Measurements from ENCODE around the gene PER1. TPM values are rescaled to one million over a fixed set of nuclear protein-coding genes. Genes with fewer than 3 reads are reported as not detected.

The PER1 gene
- total and polyA plus RNA-seq, 9 of the 15 experiments (the other 6 are each of a cell fraction or from before 2014, with no cell fraction given): 0.13 to 26.0 (median 3.4) TPM

- H3K9ac ChIP-seq (ENCODE audit: insufficient read depth in 1 of 2, low read depth in 2 of 2, low read length in 2 of 2): peak overlapping the region; percentile 44 to 92
- H3K79me2 ChIP-seq (ENCODE audit: control insufficient read depth, insufficient read depth, low read length): no peaks in the 10 kb centered on the region
- no peaks in the 10 kb centered on the region for H3K9me1 ChIP-seq (ENCODE audit: control insufficient read depth, insufficient read depth, low read length)
- FAIRE-seq (no peak), DNase-seq (ENCODE audit: extremely low read depth in 1 of 4, low spot score in 3 of 4) (peak; percentile 39 to 57 (median 47)), ATAC-seq (peak; percentile 4; the same call in 1 of the 3 replicates)
- no peaks in the 10 kb centered on the region for H3K9me3 ChIP-seq (replicated peaks; ENCODE audit: control insufficient read depth, insufficient read depth, low read depth, low read length)
- no TSS peak for BruUV-seq (replicated peaks)
- H3K4me1 ChIP-seq (replicated peaks in 1 of 2; ENCODE audit: control insufficient read depth in 2 of 2, insufficient read depth in 2 of 2, low read length in 2 of 2): peaks cover 22 to 66% of the 10 kb centered on the region in 2 experiments
- in situ Hi-C loops (cut with MboI) (no loop called here), intact Hi-C loops (cut with micrococcal nuclease) (loop anchor here (10.0 kb wide), 1 partner anchor 291 kb away; the partner anchor contains the start of gene KDM6B)
- 0 out of 3 replicates have a peak overlapping the region, but pooled peaks have one; percentile 21 for H3K27ac ChIP-seq (ENCODE audit: extremely low read depth, low read depth, low read length)
- 2% methylated on average over 18 of the region's 35 CpGs for WGBS (ENCODE audit: insufficient coverage, low coverage, missing lambda C conversion rate)
- 0 out of 5 replicates have a peak, but pooled peaks cover 0 to 9% of the 10 kb centered on the region in 2 experiments for H3K27me3 ChIP-seq (ENCODE audit: control insufficient read depth in 2 of 2, insufficient read depth in 2 of 2, low read length in 2 of 2)
- CTCF ChIA-PET (ENCODE audit: low intra/inter-chr PET ratio): no interaction called here
- H3K4me3 ChIP-seq: peak overlapping the region; percentile 73
- H3K4me2 ChIP-seq (ENCODE audit: insufficient read depth, low read length): peak overlapping the region; percentile 87
- POLR2A ChIA-PET: interaction anchor here (0.8 to 1.7 kb wide), 4 partner anchors 9 to 47 kb away, joined by 4 to 10 read pairs (median 4); partner anchors contain the start of gene ALOX12B
- no peaks in the 10 kb centered on the region for H3K36me3 ChIP-seq (ENCODE audit: control insufficient read depth, insufficient read depth, low read length)
- no peaks in the 10 kb centered on the region; the same call in 1 of the 2 replicates for H4K20me1 ChIP-seq (replicated peaks; ENCODE audit: control insufficient read depth, insufficient read depth, low read length)
- peak overlapping the region; percentile 82 for H2AFZ ChIP-seq (ENCODE audit: low read depth, low read length)
- no peak for TF ChIP-seq ZNF551 (CRISPR knock-in tag; IDR thresholded peaks at IDR 0.05)
- TF ChIP-seq PHTF2 (CRISPR knock-in tag; IDR thresholded peaks at IDR 0.05): no peak
- TF ChIP-seq, protein P1, sequence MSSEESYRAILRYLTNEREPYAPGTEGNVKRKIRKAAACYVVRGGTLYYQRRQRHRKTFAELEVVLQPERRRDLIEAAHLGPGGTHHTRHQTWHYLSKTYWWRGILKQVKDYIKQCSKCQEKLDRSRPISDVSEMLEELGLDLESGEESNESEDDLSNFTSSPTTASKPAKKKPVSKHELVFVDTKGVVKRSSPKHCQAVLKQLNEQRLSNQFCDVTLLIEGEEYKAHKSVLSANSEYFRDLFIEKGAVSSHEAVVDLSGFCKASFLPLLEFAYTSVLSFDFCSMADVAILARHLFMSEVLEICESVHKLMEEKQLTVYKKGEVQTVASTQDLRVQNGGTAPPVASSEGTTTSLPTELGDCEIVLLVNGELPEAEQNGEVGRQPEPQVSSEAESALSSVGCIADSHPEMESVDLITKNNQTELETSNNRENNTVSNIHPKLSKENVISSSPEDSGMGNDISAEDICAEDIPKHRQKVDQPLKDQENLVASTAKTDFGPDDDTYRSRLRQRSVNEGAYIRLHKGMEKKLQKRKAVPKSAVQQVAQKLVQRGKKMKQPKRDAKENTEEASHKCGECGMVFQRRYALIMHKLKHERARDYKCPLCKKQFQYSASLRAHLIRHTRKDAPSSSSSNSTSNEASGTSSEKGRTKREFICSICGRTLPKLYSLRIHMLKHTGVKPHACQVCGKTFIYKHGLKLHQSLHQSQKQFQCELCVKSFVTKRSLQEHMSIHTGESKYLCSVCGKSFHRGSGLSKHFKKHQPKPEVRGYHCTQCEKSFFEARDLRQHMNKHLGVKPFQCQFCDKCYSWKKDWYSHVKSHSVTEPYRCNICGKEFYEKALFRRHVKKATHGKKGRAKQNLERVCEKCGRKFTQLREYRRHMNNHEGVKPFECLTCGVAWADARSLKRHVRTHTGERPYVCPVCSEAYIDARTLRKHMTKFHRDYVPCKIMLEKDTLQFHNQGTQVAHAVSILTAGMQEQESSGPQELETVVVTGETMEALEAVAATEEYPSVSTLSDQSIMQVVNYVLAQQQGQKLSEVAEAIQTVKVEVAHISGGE (CRISPR knock-in tag; IDR thresholded peaks at IDR 0.05): 0 out of 6 replicates have a peak, but pooled peaks of 1 of the 3 experiments have one; percentile 0
- TF ChIP-seq DACH1 (IDR thresholded peaks at IDR 0.05; ENCODE audit: partially characterized antibody): no peak
- TF ChIP-seq NELFE (IDR thresholded peaks at IDR 0.05; ENCODE audit: insufficient read depth, insufficient read length): no peak
- TF ChIP-seq, protein P2, sequence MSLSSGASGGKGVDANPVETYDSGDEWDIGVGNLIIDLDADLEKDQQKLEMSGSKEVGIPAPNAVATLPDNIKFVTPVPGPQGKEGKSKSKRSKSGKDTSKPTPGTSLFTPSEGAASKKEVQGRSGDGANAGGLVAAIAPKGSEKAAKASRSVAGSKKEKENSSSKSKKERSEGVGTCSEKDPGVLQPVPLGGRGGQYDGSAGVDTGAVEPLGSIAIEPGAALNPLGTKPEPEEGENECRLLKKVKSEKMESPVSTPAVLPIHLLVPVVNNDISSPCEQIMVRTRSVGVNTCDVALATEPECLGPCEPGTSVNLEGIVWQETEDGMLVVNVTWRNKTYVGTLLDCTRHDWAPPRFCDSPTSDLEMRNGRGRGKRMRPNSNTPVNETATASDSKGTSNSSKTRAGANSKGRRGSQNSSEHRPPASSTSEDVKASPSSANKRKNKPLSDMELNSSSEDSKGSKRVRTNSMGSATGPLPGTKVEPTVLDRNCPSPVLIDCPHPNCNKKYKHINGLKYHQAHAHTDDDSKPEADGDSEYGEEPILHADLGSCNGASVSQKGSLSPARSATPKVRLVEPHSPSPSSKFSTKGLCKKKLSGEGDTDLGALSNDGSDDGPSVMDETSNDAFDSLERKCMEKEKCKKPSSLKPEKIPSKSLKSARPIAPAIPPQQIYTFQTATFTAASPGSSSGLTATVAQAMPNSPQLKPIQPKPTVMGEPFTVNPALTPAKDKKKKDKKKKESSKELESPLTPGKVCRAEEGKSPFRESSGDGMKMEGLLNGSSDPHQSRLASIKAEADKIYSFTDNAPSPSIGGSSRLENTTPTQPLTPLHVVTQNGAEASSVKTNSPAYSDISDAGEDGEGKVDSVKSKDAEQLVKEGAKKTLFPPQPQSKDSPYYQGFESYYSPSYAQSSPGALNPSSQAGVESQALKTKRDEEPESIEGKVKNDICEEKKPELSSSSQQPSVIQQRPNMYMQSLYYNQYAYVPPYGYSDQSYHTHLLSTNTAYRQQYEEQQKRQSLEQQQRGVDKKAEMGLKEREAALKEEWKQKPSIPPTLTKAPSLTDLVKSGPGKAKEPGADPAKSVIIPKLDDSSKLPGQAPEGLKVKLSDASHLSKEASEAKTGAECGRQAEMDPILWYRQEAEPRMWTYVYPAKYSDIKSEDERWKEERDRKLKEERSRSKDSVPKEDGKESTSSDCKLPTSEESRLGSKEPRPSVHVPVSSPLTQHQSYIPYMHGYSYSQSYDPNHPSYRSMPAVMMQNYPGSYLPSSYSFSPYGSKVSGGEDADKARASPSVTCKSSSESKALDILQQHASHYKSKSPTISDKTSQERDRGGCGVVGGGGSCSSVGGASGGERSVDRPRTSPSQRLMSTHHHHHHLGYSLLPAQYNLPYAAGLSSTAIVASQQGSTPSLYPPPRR (CRISPR knock-in tag; IDR thresholded peaks at IDR 0.05; ENCODE audit: borderline replicate concordance): no peak
- no peak for TF ChIP-seq FOXJ2 (tag; IDR thresholded peaks at IDR 0.05)
- no peak for TF ChIP-seq THAP12 (CRISPR knock-in tag; IDR thresholded peaks at IDR 0.05)
- no peak for TF ChIP-seq U2AF1 (optimal IDR thresholded peaks at IDR 0.05; ENCODE audit: low read depth, low read length)
- TF ChIP-seq BDP1 (IDR thresholded peaks at IDR 0.05; ENCODE audit: insufficient read depth, insufficient read length): no peak
Observed at GRCh38 chr17:8125947-8126490, 26.2 kb downstream of the PER1 start.

Data from K562 (cell line).